Activated naive CD8-positive, alpha-beta T cell (primary cell): Measurements from ENCODE around the gene ITPKA.

Experiments used
- H3K27ac Mint-ChIP-seq: one replicate; pipeline ENCODE4 v1.8.0; 2021; ENCODE audit warnings: mixed read lengths
- H3K27me3 Mint-ChIP-seq: one replicate; pipeline ENCODE4 v1.8.0; 2021; ENCODE audit warnings: mixed read lengths
- H3K36me3 Mint-ChIP-seq: one replicate; pipeline ENCODE4 v1.8.0; 2021; ENCODE audit warnings: mixed read lengths
- H3K4me1 Mint-ChIP-seq: one replicate; pipeline ENCODE4 v1.8.0; 2021; ENCODE audit warnings: low read depth, mixed read lengths
- H3K4me3 Mint-ChIP-seq: one replicate; pipeline ENCODE4 v1.8.0; 2021; ENCODE audit warnings: mild to moderate bottlenecking, mixed read lengths
- H3K9me3 Mint-ChIP-seq: one replicate; pipeline ENCODE4 v1.8.0; 2021; ENCODE audit warnings: low read depth, mixed read lengths

The ITPKA gene

DNA sequence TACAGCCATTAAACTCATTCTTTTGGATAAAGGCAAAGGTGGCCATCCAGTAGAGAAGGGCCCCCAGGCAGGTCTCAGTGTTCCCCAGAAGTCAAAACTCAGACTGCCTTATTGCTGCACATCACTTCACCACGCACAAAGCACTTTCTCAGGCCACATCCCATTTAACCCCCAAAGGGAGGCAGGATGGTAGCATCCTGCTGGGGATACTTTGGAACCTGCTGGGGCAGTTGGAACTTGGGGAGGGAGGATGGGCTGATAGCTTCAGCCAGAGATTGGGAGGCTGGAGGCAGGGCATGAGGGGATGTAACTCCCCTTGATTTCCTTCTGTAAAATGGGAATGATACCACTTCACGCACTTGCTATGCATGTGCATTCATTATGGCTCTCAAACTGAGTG lies 5.0 kb downstream of the ITPKA start:
- no peak overlapping the region for H3K4me3 Mint-ChIP-seq
- H3K36me3 Mint-ChIP-seq, result no peaks in the 10 kb centered on the region
- peaks cover 10% of the 10 kb centered on the region for H3K4me1 Mint-ChIP-seq
- no peak overlapping the region for H3K27ac Mint-ChIP-seq
- no peaks in the 10 kb centered on the region for H3K9me3 Mint-ChIP-seq
- peaks cover 28% of the 10 kb centered on the region for H3K27me3 Mint-ChIP-seq

DNA sequence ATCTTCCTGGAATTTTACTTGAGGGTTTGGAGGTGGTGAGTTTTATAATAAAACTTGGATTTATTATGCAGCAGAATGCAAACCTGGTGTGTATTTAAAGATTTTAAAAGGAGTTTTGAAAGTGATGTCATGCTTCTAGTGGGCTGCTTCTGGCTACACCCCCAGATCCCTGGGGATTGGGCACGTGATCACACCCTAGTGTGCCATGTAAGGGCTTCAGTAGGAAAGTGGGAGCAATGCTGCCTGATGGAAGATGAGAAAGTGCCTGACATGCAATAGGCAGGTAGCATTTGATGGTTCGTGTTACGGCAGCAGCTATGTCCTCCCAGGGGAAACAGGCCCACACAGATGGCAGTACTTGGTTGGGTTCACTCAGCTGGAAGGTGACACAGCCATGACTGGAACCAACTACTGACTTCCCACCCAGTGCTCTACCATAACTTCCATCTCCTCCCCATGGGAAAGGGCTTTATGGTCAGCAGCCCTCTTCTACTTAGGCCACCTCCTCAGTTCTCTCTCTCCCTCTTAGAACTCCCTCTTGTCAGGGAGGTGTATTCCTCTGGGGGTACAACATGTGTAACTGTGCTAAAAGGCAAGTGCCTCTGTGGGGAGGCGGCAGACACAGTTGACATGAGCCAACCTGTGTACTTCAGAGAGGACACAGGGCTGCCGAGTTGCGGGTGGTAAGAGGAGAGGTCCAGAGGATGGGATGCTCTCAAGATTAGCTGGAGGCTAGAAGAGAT lies 5.6 kb downstream of the ITPKA start:
- H3K9me3 Mint-ChIP-seq, result no peaks in the 10 kb centered on the region
- H3K4me1 Mint-ChIP-seq, result peaks cover 10% of the 10 kb centered on the region
- no peaks in the 10 kb centered on the region for H3K36me3 Mint-ChIP-seq
- H3K27ac Mint-ChIP-seq, result no peak overlapping the region
- no peak overlapping the region for H3K4me3 Mint-ChIP-seq
- peaks cover 28% of the 10 kb centered on the region for H3K27me3 Mint-ChIP-seq

DNA sequence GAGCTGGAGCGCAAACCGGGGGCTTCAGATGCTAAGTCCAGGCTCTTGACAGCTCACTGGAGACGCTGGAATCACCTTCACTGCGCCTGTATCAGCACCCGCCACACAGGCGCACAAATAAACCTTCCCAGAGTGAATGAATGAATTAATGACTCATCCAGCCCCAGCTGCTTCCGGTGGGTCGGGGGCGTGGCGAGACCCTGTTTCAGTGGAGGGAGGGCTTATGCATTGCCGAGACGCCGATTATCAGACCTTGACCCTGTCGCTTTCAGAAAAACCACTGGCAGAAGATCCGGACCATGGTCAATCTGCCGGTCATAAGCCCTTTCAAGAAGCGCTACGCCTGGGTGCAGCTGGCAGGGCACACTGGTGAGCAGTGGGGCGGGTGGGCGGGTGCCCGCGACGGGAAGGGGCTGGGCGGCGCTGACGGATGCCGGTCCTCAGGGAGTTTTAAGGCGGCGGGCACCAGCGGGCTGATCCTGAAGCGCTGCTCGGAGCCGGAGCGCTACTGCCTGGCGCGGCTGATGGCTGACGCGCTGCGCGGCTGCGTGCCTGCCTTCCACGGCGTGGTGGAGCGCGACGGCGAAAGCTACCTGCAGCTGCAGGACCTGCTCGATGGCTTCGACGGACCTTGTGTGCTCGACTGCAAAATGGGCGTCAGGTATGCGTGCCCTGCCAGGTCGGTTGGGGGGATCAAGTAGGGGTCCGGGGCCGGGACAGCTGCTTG lies 7.7 kb downstream of the ITPKA start:
- Mint-ChIP-seq H3K9me3 (no peaks in the 10 kb centered on the region), H3K36me3 (no peaks in the 10 kb centered on the region), H3K4me3 (peak overlapping the region; percentile 75), H3K4me1 (peaks cover 7% of the 10 kb centered on the region), H3K27me3 (peaks cover 28% of the 10 kb centered on the region), H3K27ac (no peak overlapping the region)

DNA sequence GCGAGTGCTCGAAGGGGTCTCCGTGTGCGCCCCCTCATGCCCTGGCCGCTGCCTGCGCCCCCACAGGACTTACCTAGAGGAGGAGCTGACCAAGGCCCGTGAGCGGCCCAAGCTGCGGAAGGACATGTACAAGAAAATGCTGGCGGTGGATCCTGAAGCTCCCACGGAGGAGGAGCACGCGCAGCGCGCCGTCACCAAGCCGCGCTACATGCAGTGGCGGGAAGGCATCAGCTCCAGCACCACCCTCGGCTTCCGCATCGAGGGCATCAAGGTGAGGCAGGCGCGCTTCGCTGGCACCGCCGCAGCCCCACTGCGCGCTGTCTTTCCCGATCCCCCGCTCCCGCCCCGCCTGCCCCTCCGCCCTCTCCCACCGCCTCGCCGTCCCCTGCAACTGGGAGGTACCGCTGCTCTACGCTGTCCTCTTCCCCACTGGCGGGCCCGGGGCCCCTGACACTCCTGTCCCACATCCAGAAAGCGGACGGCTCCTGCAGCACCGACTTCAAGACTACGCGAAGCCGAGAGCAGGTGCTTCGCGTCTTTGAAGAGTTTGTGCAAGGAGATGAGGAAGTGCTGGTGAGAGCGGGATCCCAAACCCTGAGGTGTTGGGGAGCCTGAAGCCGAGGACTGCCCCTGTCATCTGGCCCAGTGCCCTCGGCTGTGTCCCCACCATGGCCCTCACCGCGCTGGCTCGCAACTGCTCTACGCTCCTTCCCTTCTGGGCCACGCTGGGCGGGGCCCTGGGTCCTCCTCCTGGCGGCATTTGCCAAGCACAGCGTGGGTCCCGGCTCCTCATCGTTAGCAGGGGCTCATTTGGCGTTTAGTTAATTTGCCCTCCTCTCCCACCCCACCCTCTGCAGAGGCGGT lies 8.5 kb downstream of the ITPKA start:
- peaks cover 7% of the 10 kb centered on the region for H3K4me1 Mint-ChIP-seq
- no peaks in the 10 kb centered on the region for H3K36me3 Mint-ChIP-seq
- H3K9me3 Mint-ChIP-seq, result no peaks in the 10 kb centered on the region
- H3K27ac Mint-ChIP-seq, result no peak overlapping the region
- peak overlapping the region; percentile 71 for H3K4me3 Mint-ChIP-seq
- peaks cover 21% of the 10 kb centered on the region for H3K27me3 Mint-ChIP-seq

DNA sequence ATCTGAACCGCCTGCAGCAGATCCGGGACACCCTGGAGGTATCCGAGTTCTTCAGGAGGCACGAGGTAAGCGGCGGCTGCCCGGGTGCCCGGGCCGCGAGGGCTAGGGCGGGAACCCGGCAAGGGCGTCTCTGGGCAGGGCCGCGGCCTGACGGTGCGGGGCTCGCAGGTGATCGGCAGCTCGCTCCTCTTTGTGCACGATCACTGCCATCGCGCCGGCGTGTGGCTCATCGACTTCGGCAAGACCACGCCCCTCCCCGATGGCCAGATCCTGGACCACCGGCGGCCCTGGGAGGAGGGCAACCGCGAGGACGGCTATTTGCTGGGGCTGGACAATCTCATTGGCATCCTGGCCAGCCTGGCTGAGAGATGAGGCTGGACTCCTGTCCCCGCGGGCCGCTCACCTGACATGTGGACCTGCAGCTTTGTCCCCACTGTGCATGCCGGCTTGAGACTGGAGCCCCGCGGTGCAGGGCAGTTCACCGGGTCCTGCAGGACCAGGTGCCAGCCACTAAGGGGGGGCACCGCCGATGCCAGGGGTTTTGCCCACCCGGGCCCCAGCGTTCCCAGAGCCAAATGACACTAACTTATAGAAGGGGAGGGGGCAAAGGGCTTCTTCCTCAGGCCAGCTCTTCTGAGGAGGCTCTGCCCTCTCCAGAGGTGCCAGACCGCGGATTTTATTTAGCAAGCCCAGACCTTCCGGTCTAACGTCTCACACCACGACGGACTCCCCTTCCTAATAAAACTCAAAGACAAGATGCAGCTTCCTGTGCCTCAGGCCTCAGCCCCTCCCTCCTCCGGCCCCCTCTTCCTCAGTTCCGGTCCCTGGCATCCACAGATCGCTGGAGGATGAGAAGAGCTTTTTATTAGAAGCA lies 9.4 kb downstream of the ITPKA start:
- Mint-ChIP-seq H3K27ac (no peak overlapping the region), H3K27me3 (peaks cover 17% of the 10 kb centered on the region), H3K4me3 (peak overlapping the region; percentile 71), H3K4me1 (peaks cover 7% of the 10 kb centered on the region), H3K9me3 (no peaks in the 10 kb centered on the region), H3K36me3 (no peaks in the 10 kb centered on the region)

DNA sequence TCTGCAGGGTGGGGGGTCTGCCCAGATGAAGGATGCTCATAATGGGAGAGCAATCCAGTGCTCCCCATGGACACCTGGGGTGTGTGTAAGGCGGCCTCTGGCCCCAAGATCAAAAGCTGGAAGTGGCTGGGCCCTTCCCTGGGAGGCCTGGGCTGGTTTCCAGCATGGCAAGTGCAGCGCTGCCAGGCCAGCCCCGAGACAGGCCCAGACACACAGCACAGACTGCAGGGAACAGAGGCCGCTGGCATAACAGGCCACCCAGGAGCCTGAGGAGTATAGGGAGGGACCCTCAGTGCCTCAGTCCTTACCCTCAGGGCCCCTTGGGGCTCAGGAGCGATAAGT lies 10.0 kb downstream of the ITPKA start:
- H3K9me3 Mint-ChIP-seq, result no peaks in the 10 kb centered on the region
- H3K36me3 Mint-ChIP-seq, result no peaks in the 10 kb centered on the region
- peaks cover 14% of the 10 kb centered on the region for H3K27me3 Mint-ChIP-seq
- peaks cover 7% of the 10 kb centered on the region for H3K4me1 Mint-ChIP-seq
- H3K4me3 Mint-ChIP-seq, result peak overlapping the region; percentile 44
- no peak overlapping the region for H3K27ac Mint-ChIP-seq

DNA sequence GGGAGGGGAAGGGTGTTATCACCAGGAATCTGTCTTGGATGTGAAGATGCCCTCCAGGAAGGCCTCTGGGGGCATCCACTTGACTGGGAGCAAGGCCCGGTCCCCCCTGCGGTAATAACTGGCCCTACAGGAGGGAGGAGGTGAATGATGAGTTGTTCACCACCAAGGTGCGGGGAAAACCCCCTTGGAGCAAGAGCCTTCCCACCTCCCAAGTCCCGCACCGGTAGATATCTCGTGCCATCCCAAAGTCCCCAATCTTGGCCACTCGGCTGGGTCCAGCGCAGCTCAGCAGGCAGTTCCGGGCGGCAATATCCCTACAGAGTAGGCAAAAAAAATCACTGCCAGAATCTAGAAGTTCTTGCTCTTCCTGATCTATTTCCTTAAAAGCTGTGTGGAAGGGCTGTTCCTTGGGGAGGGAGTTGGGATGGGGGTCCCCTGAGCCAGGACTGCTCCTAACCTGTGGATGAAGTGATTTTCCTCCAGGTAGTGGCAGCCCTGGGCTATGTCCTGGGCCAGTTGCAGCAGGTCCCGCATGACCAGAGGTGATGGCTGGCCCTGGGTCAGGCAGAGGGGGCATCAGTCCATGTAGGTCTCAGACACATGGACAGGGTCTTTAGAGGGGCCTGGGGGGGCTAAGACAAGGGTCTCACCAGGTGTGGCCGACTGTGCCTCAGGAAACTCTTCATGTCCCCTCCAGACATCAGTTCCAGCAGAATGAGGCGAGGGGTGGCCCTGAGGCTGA lies 11.2 kb downstream of the ITPKA start:
- Mint-ChIP-seq H3K27ac (no peak overlapping the region), H3K4me1 (peaks cover 7% of the 10 kb centered on the region), H3K9me3 (no peaks in the 10 kb centered on the region), H3K36me3 (no peaks in the 10 kb centered on the region), H3K4me3 (no peak overlapping the region), H3K27me3 (peaks cover 10% of the 10 kb centered on the region)

DNA sequence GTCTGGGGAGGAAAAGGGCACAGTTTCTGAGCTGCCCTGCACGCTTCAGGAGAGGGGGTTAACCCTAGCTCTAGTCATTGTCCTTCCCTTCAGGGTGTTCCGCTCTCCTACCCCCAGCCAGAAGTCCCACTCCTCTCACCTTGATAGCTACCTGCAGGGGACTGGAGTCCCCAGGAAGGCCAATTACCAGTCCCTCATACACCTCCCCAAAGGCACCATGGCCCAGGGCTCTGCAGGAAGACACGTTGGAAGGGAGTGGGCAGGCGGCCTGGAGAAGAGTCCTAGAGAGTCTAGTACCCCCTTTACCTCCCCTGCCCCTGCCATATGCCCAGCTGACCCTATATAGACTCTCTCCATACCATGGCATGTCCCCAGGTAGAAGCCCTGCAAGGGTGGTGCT lies 12.1 kb downstream of the ITPKA start:
- Mint-ChIP-seq H3K4me1 (peaks cover 7% of the 10 kb centered on the region), H3K4me3 (no peak overlapping the region), H3K27me3 (peaks cover 9% of the 10 kb centered on the region), H3K36me3 (no peaks in the 10 kb centered on the region), H3K27ac (no peak overlapping the region), H3K9me3 (no peaks in the 10 kb centered on the region)

DNA sequence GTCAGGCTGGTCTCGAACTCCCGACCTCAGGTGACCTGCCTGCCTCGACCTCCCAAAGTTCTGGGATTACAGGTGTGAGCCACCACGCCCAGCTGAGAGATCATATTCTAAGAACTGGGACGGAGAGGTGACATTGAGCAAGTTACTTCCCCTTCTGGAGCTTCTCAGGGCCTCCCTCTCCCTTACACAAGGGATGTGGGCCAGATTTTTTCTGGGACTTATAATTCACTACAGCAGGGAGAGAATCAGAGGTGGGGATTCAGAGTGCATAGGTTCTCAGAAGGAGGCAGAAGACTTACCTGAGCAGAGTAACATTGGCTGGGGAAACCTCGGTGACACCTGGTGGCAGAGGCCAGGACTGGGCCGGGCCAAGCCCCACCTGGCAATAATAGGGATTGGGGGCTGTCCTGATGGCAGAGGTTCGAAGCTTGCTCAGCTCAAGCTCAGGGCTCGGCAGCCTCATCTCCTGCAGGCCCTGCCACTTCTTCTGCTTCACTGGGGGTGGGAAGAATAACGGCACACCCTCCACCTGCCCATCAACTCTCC lies 13.2 kb downstream of the ITPKA start:
- H3K4me3 Mint-ChIP-seq, result no peak overlapping the region
- no peaks in the 10 kb centered on the region for H3K36me3 Mint-ChIP-seq
- H3K27ac Mint-ChIP-seq, result no peak overlapping the region
- peaks cover 3% of the 10 kb centered on the region for H3K4me1 Mint-ChIP-seq
- peaks cover 6% of the 10 kb centered on the region for H3K27me3 Mint-ChIP-seq
- H3K9me3 Mint-ChIP-seq, result no peaks in the 10 kb centered on the region

DNA sequence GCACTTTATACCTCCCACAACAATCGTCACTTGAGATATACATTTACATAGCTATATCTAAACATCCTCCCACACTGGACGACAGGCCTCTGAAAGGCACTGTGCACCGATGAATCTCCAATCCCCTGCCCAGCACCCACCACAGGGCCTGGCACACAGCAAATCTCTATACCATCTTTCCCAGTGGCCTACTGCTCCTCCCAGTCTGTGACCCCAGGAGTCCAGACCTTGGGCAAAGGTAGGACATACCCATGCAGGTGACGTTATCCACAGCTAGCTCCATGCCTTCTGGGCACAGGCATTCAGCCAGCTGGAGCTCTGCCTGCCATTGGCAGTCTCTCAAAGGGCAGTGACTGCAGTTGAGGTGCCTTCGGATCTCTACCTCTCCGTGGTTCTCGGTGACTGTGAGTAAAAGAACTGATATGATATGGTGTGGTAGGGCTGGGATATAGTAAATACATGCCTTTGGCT lies 14.2 kb downstream of the ITPKA start:
- no peak overlapping the region for H3K4me3 Mint-ChIP-seq
- peaks cover 12% of the 10 kb centered on the region for H3K4me1 Mint-ChIP-seq
- H3K36me3 Mint-ChIP-seq, result no peaks in the 10 kb centered on the region
- no peak overlapping the region for H3K27ac Mint-ChIP-seq
- H3K9me3 Mint-ChIP-seq, result no peaks in the 10 kb centered on the region
- H3K27me3 Mint-ChIP-seq, result peaks cover 9% of the 10 kb centered on the region

DNA sequence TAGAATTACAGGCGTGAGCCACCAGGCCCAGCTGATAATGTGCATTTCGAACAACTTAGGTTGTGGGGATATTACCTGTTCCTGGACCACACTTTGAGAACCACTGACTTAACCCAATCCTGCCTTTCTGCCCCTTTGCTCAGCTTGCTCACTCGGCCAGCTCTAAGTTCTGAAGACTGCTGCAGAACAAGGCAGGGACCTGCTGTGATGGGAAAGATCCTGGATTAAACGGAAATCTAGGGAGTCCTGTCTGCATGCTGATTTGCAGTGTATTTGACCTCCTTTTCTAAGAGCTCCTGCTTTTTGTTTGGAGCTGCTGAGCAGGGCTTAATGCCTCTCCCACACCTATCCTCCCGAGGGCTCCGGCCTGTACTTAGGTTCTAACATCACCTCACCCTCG lies 17.1 kb downstream of the ITPKA start:
- Mint-ChIP-seq H3K27ac (no peak overlapping the region), H3K4me1 (peaks cover 24% of the 10 kb centered on the region), H3K9me3 (no peaks in the 10 kb centered on the region), H3K4me3 (no peak overlapping the region), H3K27me3 (peaks cover 7% of the 10 kb centered on the region), H3K36me3 (no peaks in the 10 kb centered on the region)

DNA sequence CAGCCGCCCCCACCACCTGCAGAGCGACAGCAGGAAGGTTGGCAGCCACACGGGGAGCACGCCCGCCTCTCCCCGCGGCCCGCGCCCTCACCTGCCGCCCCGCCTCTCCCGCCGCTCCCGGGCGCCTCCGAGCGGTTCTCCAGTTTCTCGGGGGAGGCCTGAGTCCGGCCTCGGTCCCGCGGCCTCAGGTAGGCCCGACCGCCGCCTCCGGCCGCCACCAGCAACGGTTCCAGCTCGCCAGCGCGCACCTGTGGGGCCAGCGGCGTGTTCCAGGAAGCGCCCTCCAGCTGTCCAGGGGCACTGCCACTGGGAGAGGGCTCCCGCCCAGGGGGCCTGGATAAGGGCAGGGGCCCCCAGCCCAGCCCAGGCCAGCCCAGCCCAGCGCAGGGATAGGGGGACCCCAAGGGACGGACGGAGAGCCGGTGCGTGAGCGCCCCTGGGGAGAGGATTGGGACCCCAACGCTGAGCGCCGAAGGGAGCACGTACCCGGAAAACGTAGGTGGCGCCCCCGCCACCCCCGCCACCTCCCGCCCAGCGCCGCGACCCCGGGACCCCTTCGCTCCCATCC lies 17.7 kb downstream of the ITPKA start:
- H3K4me3 Mint-ChIP-seq, result no peak overlapping the region
- peaks cover 24% of the 10 kb centered on the region for H3K4me1 Mint-ChIP-seq
- H3K36me3 Mint-ChIP-seq, result no peaks in the 10 kb centered on the region
- no peaks in the 10 kb centered on the region for H3K9me3 Mint-ChIP-seq
- H3K27me3 Mint-ChIP-seq, result peaks cover 7% of the 10 kb centered on the region
- no peak overlapping the region for H3K27ac Mint-ChIP-seq

DNA sequence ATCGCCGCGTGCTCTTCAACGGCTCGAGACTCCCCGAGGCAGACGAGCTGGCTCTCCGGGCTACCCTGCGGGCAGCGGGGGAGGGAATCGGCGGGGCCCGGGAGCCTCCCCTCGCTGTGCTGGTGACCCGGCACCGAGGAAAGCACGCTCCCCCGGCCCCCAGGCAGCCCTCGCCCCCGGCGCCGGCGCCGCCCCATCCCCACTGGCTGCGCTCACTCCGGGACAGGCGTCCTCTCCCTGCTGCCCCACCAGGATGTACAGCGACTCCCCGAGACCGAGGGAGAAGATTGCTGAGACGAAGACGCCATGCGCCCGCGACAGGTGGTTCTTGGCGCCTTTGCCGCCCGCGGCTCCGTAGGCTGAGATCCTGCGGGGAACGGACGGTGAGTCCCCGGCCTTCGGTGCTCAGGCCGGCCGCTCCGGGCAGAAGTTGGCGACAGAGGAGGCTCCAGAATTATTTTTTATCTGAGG lies 18.3 kb downstream of the ITPKA start:
- Mint-ChIP-seq H3K27me3 (peaks cover 7% of the 10 kb centered on the region), H3K27ac (no peak overlapping the region), H3K36me3 (no peaks in the 10 kb centered on the region)

More for the DNA sequence above, 18.3 kb downstream of the ITPKA start:
- Mint-ChIP-seq H3K4me3 (peak overlapping the region; percentile 77), H3K9me3 (no peaks in the 10 kb centered on the region), H3K4me1 (peaks cover 24% of the 10 kb centered on the region)
